CD14-positive monocyte (primary cell): ENCODE measurements around the gene ARID1B. TPM values are rescaled to one million over a fixed set of nuclear protein-coding genes. Genes with fewer than 3 reads are reported as not detected.

Experiments
- DNase-seq, 3 donors: peaks; one replicate each; pipeline ENCODE4 v3.0.0-alpha.2; 2011 to 2022
- H2AFZ ChIP-seq: 2 replicates; pipeline ENCODE4 v1.6.0; 2012; ENCODE audit warnings: mild to moderate bottlenecking, low read depth, low read length, inconsistent platforms; ENCODE audit not compliant: insufficient read depth, poor library complexity, severe bottlenecking
- H3K27ac ChIP-seq, 2 donors: 1 replicate in 1 of 2; 2 replicates in 1 of 2; pipeline ENCODE4 v1.5.1; 2012 to 2013; ENCODE audit warnings: low read length in 2 of 2, control low read depth in 1 of 2, inconsistent platforms in 1 of 2, low read depth in 1 of 2, mild to moderate bottlenecking in 1 of 2
- H3K27me3 ChIP-seq, 2 donors: one replicate each; pipeline versions ENCODE4 v1.6.0 to v1.6.1; 2011 to 2013; ENCODE audit warnings: low read length in 2 of 2; ENCODE audit not compliant: control insufficient read depth in 2 of 2, insufficient read depth in 2 of 2
- H3K36me3 ChIP-seq, 2 donors: replicated peaks in 1 of 2; 1 replicate in 1 of 2; 2 replicates in 1 of 2; pipeline versions ENCODE4 v1.5.1 to v1.6.1; 2012 to 2013; ENCODE audit warnings: low read length in 2 of 2, control low read depth in 1 of 2, inconsistent platforms in 1 of 2, mild to moderate bottlenecking in 1 of 2; ENCODE audit not compliant: insufficient read depth in 2 of 2, control insufficient read depth in 1 of 2
- H3K4me1 ChIP-seq, 2 donors: 1 replicate in 1 of 2; 2 replicates in 1 of 2; pipeline versions ENCODE4 v1.5.1 to v1.6.1; 2012 to 2013; ENCODE audit warnings: low read length in 2 of 2, control low read depth in 1 of 2, inconsistent platforms in 1 of 2, mild to moderate bottlenecking in 1 of 2, moderate library complexity in 1 of 2; ENCODE audit not compliant: insufficient read depth in 2 of 2, control insufficient read depth in 1 of 2
- H3K4me2 ChIP-seq: replicated peaks from 2 replicates; pipeline ENCODE3; 2012; ENCODE audit warnings: low read length, moderate library complexity, mild to moderate bottlenecking; ENCODE audit not compliant: poor library complexity, severe bottlenecking; ENCODE audit errors: extremely low read depth
- H3K4me3 ChIP-seq, 3 experiments: fragments of 200-600 bp in 1 of 3; sonication (generic) in 1 of 3; replicated peaks in 1 of 3; 1 replicate in 2 of 3; 2 replicates in 1 of 3; pipeline ENCODE4 v1.5.1; 2011 to 2013; ENCODE audit warnings: low read length in 3 of 3, mild to moderate bottlenecking in 3 of 3, control low read depth in 2 of 3, low read depth in 2 of 3, inconsistent platforms in 1 of 3, moderate library complexity in 1 of 3
- H3K79me2 ChIP-seq: 2 replicates; pipeline ENCODE4 v1.6.0; 2012; ENCODE audit warnings: mild to moderate bottlenecking, control low read depth, inconsistent platforms, low read length, moderate library complexity; ENCODE audit not compliant: insufficient read depth
- H3K9ac ChIP-seq: 2 replicates; pipeline ENCODE4 v1.6.0; 2017; ENCODE audit warnings: low read length, mild to moderate bottlenecking; ENCODE audit not compliant: insufficient read depth, poor library complexity, severe bottlenecking
- H3K9me3 ChIP-seq, 2 donors: replicated peaks in 1 of 2; 1 replicate in 1 of 2; 2 replicates in 1 of 2; pipeline versions ENCODE4 v1.5.1 to v1.6.1; 2012 to 2013; ENCODE audit warnings: low read length in 2 of 2, control low read depth in 1 of 2; ENCODE audit not compliant: control insufficient read depth in 1 of 2, insufficient read depth in 1 of 2
- H4K20me1 ChIP-seq: 2 replicates; pipeline ENCODE4 v1.6.0; 2012; ENCODE audit warnings: mild to moderate bottlenecking, low read length, control low read depth, moderate library complexity; ENCODE audit not compliant: insufficient read depth
- H3K27ac Mint-ChIP-seq, 7 donors: one replicate each; pipeline ENCODE4 v1.8.0; 2020; ENCODE audit warnings: mild to moderate bottlenecking in 7 of 7, mixed read lengths in 7 of 7, moderate library complexity in 6 of 7, inconsistent platforms in 2 of 7
- H3K27me3 Mint-ChIP-seq, 3 donors: one replicate each; pipeline ENCODE4 v1.8.0; 2021 to 2022; ENCODE audit warnings: low read depth in 3 of 3, mild to moderate bottlenecking in 3 of 3, mixed read lengths in 3 of 3, moderate library complexity in 3 of 3, inconsistent platforms in 1 of 3
- H3K36me3 Mint-ChIP-seq, 2 donors: one replicate each; pipeline ENCODE4 v1.8.0; 2020; ENCODE audit warnings: mixed read lengths in 2 of 2, inconsistent platforms in 1 of 2, mild to moderate bottlenecking in 1 of 2
- H3K4me1 Mint-ChIP-seq: one replicate; pipeline ENCODE4 v1.8.0; 2020; ENCODE audit warnings: mild to moderate bottlenecking, mixed read lengths
- H3K4me3 Mint-ChIP-seq, 2 donors: one replicate each; pipeline ENCODE4 v1.8.0; 2020; ENCODE audit warnings: mild to moderate bottlenecking in 2 of 2, mixed read lengths in 2 of 2, moderate library complexity in 1 of 2
- H3K9me3 Mint-ChIP-seq, 7 donors: one replicate each; pipeline ENCODE4 v1.8.0; 2020 to 2022; ENCODE audit warnings: mixed read lengths in 7 of 7, mild to moderate bottlenecking in 6 of 7, moderate library complexity in 6 of 7, inconsistent platforms in 2 of 7
- CTCF ChIP-seq: fragments of 200-600 bp; IDR thresholded peaks from one replicate; pipeline ENCODE4 v1.8.0; 2022; ENCODE audit warnings: antibody characterized with exemption, mild to moderate bottlenecking
- WGBS: methylation state at CpG from one replicate; pipeline ENCODE4 v1.1.5; 2013; ENCODE audit warnings: missing lambda C conversion rate; ENCODE audit not compliant: insufficient coverage; 5-methylcytosine and 5-hydroxymethylcytosine counted together
- intact Hi-C, 2 donors: fragments of 100-400 bp; cut with micrococcal nuclease; formaldehyde crosslinking; loops; one replicate each; pipeline versions ENCODE4 v1.15.0 to v1.15.1; 2023
- polyA plus RNA-seq, 3 donors: library from polyadenylated mRNA; depleted of rRNA in 1 of 3; unstranded in 2 of 3; stranded (reverse) in 1 of 3; fragments of 300-500 nt in 2 of 3; fragments of >200 nt in 1 of 3; fragmentation: Illumina TruSeq in 2 of 3; gene quantifications; 1 replicate in 2 of 3; 2 replicates in 1 of 3; pipeline ENCODE4 v1.2.3, GENCODE V29; 2012 to 2021

Gene ARID1B
- polyA plus RNA-seq, 3 donors, result 3.2 to 22.1 (median 3.8) TPM

- Histone ChIP-seq H3K4me3 (no peak overlapping the region), H3K27me3 (no peaks in the 10 kb centered on the region), H2AFZ (no peak overlapping the region), H3K4me1 (no peaks in the 10 kb centered on the region), H3K27ac (no peak overlapping the region), H3K4me2 (no peak overlapping the region), H3K9ac (no peak overlapping the region), H3K36me3 (peaks cover 81 to 88% of the 10 kb centered on the region in 2 donors), H3K79me2 (no peaks in the 10 kb centered on the region), H4K20me1 (no peaks in the 10 kb centered on the region), H3K9me3 (no peaks in the 10 kb centered on the region)
- peak; percentile 45 for TF ChIP-seq CTCF
- peaks cover 69 to 79% of the 10 kb centered on the region in 2 donors for H3K36me3 Mint-ChIP-seq
- H3K9me3 Mint-ChIP-seq, result no peaks in the 10 kb centered on the region
- no peak overlapping the region for H3K4me3 Mint-ChIP-seq
- peak in 1 of 3 donors; percentile 11 for DNase-seq
- WGBS, result 87% methylated on average over 19 of the region's 25 CpGs
- H3K4me1 Mint-ChIP-seq, result no peaks in the 10 kb centered on the region
- intact Hi-C loops, result no loop called here
- no peak overlapping the region for H3K27ac Mint-ChIP-seq
- no peaks in the 10 kb centered on the region for H3K27me3 Mint-ChIP-seq
These were observed 407.2 kb downstream of the ARID1B start for GRCh38 chr6:157184202-157185015.

- Mint-ChIP-seq H3K27ac (no peak overlapping the region), H3K4me3 (no peak overlapping the region), H3K9me3 (no peaks in the 10 kb centered on the region), H3K27me3 (no peaks in the 10 kb centered on the region), H3K36me3 (peaks cover 76 to 87% of the 10 kb centered on the region in 2 donors), H3K4me1 (no peaks in the 10 kb centered on the region)
- 98% methylated on average over 5 of the region's 8 CpGs for WGBS
- no peak overlapping the region for H3K4me3 ChIP-seq
- H3K4me2 ChIP-seq, result no peak overlapping the region
- H2AFZ ChIP-seq, result no peak overlapping the region
- no peak for DNase-seq
- no peak for TF ChIP-seq CTCF
- intact Hi-C loops, result no loop called here
- no peaks in the 10 kb centered on the region for H4K20me1 ChIP-seq
- no peaks in the 10 kb centered on the region for H3K79me2 ChIP-seq
- H3K9ac ChIP-seq, result no peak overlapping the region
- H3K4me1 ChIP-seq, result no peaks in the 10 kb centered on the region
- peaks cover 88 to 95% of the 10 kb centered on the region in 2 donors for H3K36me3 ChIP-seq
- no peaks in the 10 kb centered on the region for H3K9me3 ChIP-seq
- H3K27me3 ChIP-seq, result no peaks in the 10 kb centered on the region
- H3K27ac ChIP-seq, result no peak overlapping the region
These were observed 408.0 kb downstream of the ARID1B start for GRCh38 chr6:157185171-157185570.
